ENCODE results near the gene LIF. TPM values are rescaled to one million over a fixed set of nuclear protein-coding genes. Genes with fewer than 3 reads are reported as not detected.

LIF gene
- total RNA-seq, 1 experiment from 2014 or later, result 34.4 TPM

- TF ChIP-seq SIN3A (IDR thresholded peaks at IDR 0.05; ENCODE audit: borderline replicate concordance, insufficient read depth, low read depth, low read length), result no peak
- TF ChIP-seq TCF7L2 (IDR thresholded peaks at IDR 0.05; ENCODE audit: low read depth, low read length), result no peak
- TF ChIP-seq REST (IDR thresholded peaks at IDR 0.05; ENCODE audit: insufficient read depth in 1 of 2, low read depth in 2 of 2, low read length in 1 of 2), result no peak
- TF ChIP-seq POLR2AphosphoS5 (IDR thresholded peaks at IDR 0.05; ENCODE audit: low read depth, low read length), result no peak; the same call in 1 of the 2 replicates
- no peak for TF ChIP-seq CTCF (IDR thresholded peaks at IDR 0.05)
- no TSS peak for BruUV-seq (replicated peaks)
- H3K9me3 ChIP-seq (ENCODE audit: control insufficient read depth, insufficient read depth, low read depth, low read length), result no peaks in the 10 kb centered on the region
- intact Hi-C loops (cut with micrococcal nuclease; ENCODE audit: unreplicated experiment), result no loop called here
- no peak overlapping the region for H3K4me3 ChIP-seq (ENCODE audit: low read depth in 2 of 2, low read length in 2 of 2)
- peaks cover 79% of the 10 kb centered on the region for H3K4me1 ChIP-seq (ENCODE audit: control insufficient read depth, insufficient read depth, low read length)
- CTCF ChIA-PET, result interaction anchor here (1.1 kb wide), 1 partner anchor 39 kb away, joined by 3 read pairs; no protein-coding TSS in a partner anchor
- H3K36me3 ChIP-seq (ENCODE audit: control insufficient read depth, insufficient read depth, low read length), result no peaks in the 10 kb centered on the region; the same call in 1 of the 2 replicates
- no peak for DNase-seq (ENCODE audit: low read depth, low spot score)
- in situ Hi-C loops (cut with HindIII; ENCODE audit: low pct_unique_long_range_greater_than_20kb, low sequenced_read_pairs), result no loop called here
- POLR2A ChIA-PET, result interaction anchor here (0.5 to 1.1 kb wide), 3 partner anchors 37 to 141 kb away, joined by 3 to 6 read pairs (median 6); partner anchors contain the start of gene CASTOR1
- no peak for ATAC-seq
- peak overlapping the region; percentile 89 for H3K27ac ChIP-seq (ENCODE audit: low read length)
- H3K27me3 ChIP-seq (ENCODE audit: control insufficient read depth, insufficient read depth, low read length), result no peaks in the 10 kb centered on the region
Observed at GRCh38 chr22:30251711-30252110, 5.2 kb upstream of the LIF start.

- ATAC-seq (peak; percentile 33), DNase-seq (ENCODE audit: low read depth, low spot score) (no peak)
- no TSS peak for BruUV-seq (replicated peaks)
- no peaks in the 10 kb centered on the region for H3K36me3 ChIP-seq (ENCODE audit: control insufficient read depth, insufficient read depth, low read length)
- ChIA-PET POLR2A (interaction anchor here (0.6 kb wide), 2 partner anchors 37 to 115 kb away, joined by 3 to 4 read pairs; no protein-coding TSS in a partner anchor), CTCF (interaction anchor here (0.6 to 1.1 kb wide), 2 partner anchors 38 to 940 kb away, joined by 3 to 4 read pairs; no protein-coding TSS in a partner anchor)
- peaks cover 80% of the 10 kb centered on the region for H3K4me1 ChIP-seq (ENCODE audit: control insufficient read depth, insufficient read depth, low read length)
- H3K4me3 ChIP-seq (ENCODE audit: low read depth in 2 of 2, low read length in 2 of 2), result no peak overlapping the region
- no peak for TF ChIP-seq SIN3A (IDR thresholded peaks at IDR 0.05; ENCODE audit: borderline replicate concordance, insufficient read depth, low read depth, low read length)
- TF ChIP-seq POLR2AphosphoS5 (IDR thresholded peaks at IDR 0.05; ENCODE audit: low read depth, low read length), result no peak
- TF ChIP-seq CTCF (IDR thresholded peaks at IDR 0.05), result no peak
- no peak for TF ChIP-seq REST (IDR thresholded peaks at IDR 0.05; ENCODE audit: insufficient read depth in 1 of 2, low read depth in 2 of 2, low read length in 1 of 2)
- TF ChIP-seq TCF7L2 (IDR thresholded peaks at IDR 0.05; ENCODE audit: low read depth, low read length), result no peak
- no peaks in the 10 kb centered on the region for H3K9me3 ChIP-seq (ENCODE audit: control insufficient read depth, insufficient read depth, low read depth, low read length)
- H3K27me3 ChIP-seq (ENCODE audit: control insufficient read depth, insufficient read depth, low read length), result no peaks in the 10 kb centered on the region
- H3K27ac ChIP-seq (ENCODE audit: low read length), result peak overlapping the region; percentile 89
- intact Hi-C loops (cut with micrococcal nuclease; ENCODE audit: unreplicated experiment), result no loop called here
- in situ Hi-C loops (cut with HindIII; ENCODE audit: low pct_unique_long_range_greater_than_20kb, low sequenced_read_pairs), result no loop called here
Observed at GRCh38 chr22:30250661-30251267, 4.2 kb upstream of the LIF start.

All from Panc1 (cell line).